Myocyte (in vitro differentiated cells): ENCODE measurements around the gene GYPA. TPM values are rescaled to one million over a fixed set of nuclear protein-coding genes. Genes with fewer than 3 reads are reported as not detected.
"Not testable (repeated sequence)": the region's sequence is repeated elsewhere in the genome, so short reads cannot be mapped to it uniquely, and the experiment has no call there.

ENCODE experiments used
- DNase-seq: peaks from one replicate; pipeline ENCODE4 v3.0.0-alpha.2; 2012; ENCODE audit warnings: low read depth
- total RNA-seq: library from RNA; depleted of rRNA; stranded (reverse); fragments of >200 nt; gene quantifications from 2 replicates; pipeline ENCODE4 v1.2.3, GENCODE V29; 2014

The GYPA gene
- total RNA-seq, 1 donor from 2014 or later = not detected

- not testable (repeated sequence) for DNase-seq
Observed at GRCh38 chr4:144129336-144129875, 11.1 kb downstream of the GYPA start.

GRCh38 chr4:144128709-144129320 is 11.7 kb downstream of the GYPA start:
- DNase-seq = not testable (repeated sequence)

GRCh38 chr4:144125109-144125508 is 15.4 kb downstream of the GYPA start:
- not testable (repeated sequence) for DNase-seq

GRCh38 chr4:144123982-144124635 is 16.4 kb downstream of the GYPA start:
- not testable (repeated sequence) for DNase-seq

GRCh38 chr4:144123269-144123668 is 17.2 kb downstream of the GYPA start:
- DNase-seq = not testable (repeated sequence)

- DNase-seq = not testable (repeated sequence)
Observed at GRCh38 chr4:144119752-144120151, 20.8 kb downstream of the GYPA start.

GRCh38 chr4:144115519-144115918 is 25.0 kb downstream of the GYPA start:
- no peak for DNase-seq

GRCh38 chr4:144113546-144113945 is 27.0 kb downstream of the GYPA start:
- no peak for DNase-seq

GRCh38 chr4:144104509-144105130 is 35.9 kb downstream of the GYPA start:
- DNase-seq = no peak

GRCh38 chr4:144097776-144098175 is 42.7 kb downstream of the GYPA start:
- not testable (repeated sequence) for DNase-seq

GRCh38 chr4:144093995-144094394 is 46.5 kb downstream of the GYPA start:
- not testable (repeated sequence) for DNase-seq

GRCh38 chr4:144091181-144091580 is 49.3 kb downstream of the GYPA start:
- DNase-seq = not testable (repeated sequence)

GRCh38 chr4:144090744-144091143 is 49.8 kb downstream of the GYPA start:
- DNase-seq = no peak

GRCh38 chr4:144082053-144082452 is 58.5 kb downstream of the GYPA start:
- not testable (repeated sequence) for DNase-seq

- DNase-seq = not testable (repeated sequence)
Observed at GRCh38 chr4:144080135-144080534, 60.4 kb downstream of the GYPA start.

GRCh38 chr4:144078746-144079145 is 61.8 kb downstream of the GYPA start:
- DNase-seq = not testable (repeated sequence)

- not testable (repeated sequence) for DNase-seq
Observed at GRCh38 chr4:144061556-144061955, 79.0 kb downstream of the GYPA start.

- peak; percentile 12 for DNase-seq
Observed at GRCh38 chr4:144060234-144060859, 80.2 kb downstream of the GYPA start.
